ENCODE data around the gene ZNF385B.
A peak's percentile ranks its signal among the peaks of the same experiment; 100 is the strongest.

The ZNF385B gene

GRCh38 chr2:179606141-179606540, 255.3 kb downstream of the ZNF385B start:
- Histone ChIP-seq H3K27ac (ENCODE audit: low read depth, low read length) (no peak overlapping the region), H2AFZ (ENCODE audit: low read length, unreplicated experiment) (no peak overlapping the region), H3K79me2 (ENCODE audit: control insufficient read depth, insufficient read depth, low read length, unreplicated experiment) (no peaks in the 10 kb centered on the region), H3K27me3 (ENCODE audit: insufficient read depth, low read length) (no peaks in the 10 kb centered on the region), H3K4me1 (ENCODE audit: control insufficient read depth, insufficient read depth, low read length, unreplicated experiment) (no peaks in the 10 kb centered on the region), H3K36me3 (ENCODE audit: insufficient read depth, low read length) (no peaks in the 10 kb centered on the region), H3K4me3 (ENCODE audit: low read depth, low read length) (no peak overlapping the region)

DNA sequence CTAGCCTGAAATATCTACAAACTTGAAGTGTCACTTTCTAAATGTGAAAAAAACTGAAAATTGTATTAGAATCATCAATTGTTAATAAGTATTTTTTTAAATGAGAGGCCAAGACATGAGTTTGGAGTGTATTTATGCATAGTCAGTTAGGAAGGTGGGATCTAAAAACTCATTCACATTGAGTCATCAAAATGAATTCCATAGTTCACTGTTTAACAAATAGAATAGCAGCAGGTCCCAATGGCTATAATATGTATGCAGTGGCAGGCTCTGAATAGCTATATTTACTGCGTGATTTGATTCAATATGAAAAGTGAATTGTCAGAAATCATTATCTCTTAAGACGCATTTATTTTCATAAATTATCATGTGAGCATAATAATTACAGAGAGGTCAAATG, 256.1 kb downstream of the ZNF385B start:
- Histone ChIP-seq H3K4me3 (ENCODE audit: low read depth, low read length) (no peak overlapping the region), H3K27me3 (ENCODE audit: insufficient read depth, low read length) (no peaks in the 10 kb centered on the region), H2AFZ (ENCODE audit: low read length, unreplicated experiment) (no peak overlapping the region), H3K36me3 (ENCODE audit: insufficient read depth, low read length) (no peaks in the 10 kb centered on the region), H3K79me2 (ENCODE audit: control insufficient read depth, insufficient read depth, low read length, unreplicated experiment) (no peaks in the 10 kb centered on the region), H3K27ac (ENCODE audit: low read depth, low read length) (no peak overlapping the region), H3K4me1 (ENCODE audit: control insufficient read depth, insufficient read depth, low read length, unreplicated experiment) (no peaks in the 10 kb centered on the region)

DNA sequence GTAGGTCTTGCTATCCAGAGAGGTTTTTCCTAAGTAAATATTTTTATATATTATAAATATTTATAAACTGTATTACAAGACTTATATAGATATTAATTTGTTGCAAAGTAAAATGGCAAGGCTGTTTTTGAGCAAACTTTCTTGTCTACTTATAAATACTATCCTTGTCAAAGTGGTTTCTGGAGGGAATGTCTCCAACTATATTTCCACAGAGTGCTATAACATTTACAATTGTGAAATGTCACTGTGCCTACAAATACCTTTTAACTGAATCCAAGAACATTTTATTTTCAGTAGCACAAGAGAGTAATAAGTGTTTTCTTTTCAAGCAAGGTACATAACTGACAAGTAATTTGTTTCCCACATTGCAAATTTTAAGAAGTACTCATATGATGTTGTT, 256.8 kb downstream of the ZNF385B start:
- H2AFZ ChIP-seq (ENCODE audit: low read length, unreplicated experiment) = no peak overlapping the region
- no peak overlapping the region for H3K27ac ChIP-seq (ENCODE audit: low read depth, low read length)
- H3K4me3 ChIP-seq (ENCODE audit: low read depth, low read length) = no peak overlapping the region
- H3K36me3 ChIP-seq (ENCODE audit: insufficient read depth, low read length) = no peaks in the 10 kb centered on the region
- H3K27me3 ChIP-seq (ENCODE audit: insufficient read depth, low read length) = no peaks in the 10 kb centered on the region
- no peaks in the 10 kb centered on the region for H3K79me2 ChIP-seq (ENCODE audit: control insufficient read depth, insufficient read depth, low read length, unreplicated experiment)
- no peaks in the 10 kb centered on the region for H3K4me1 ChIP-seq (ENCODE audit: control insufficient read depth, insufficient read depth, low read length, unreplicated experiment)

GRCh38 chr2:179602452-179602851, 259.0 kb downstream of the ZNF385B start:
- no peak overlapping the region for H2AFZ ChIP-seq (ENCODE audit: low read length, unreplicated experiment)
- H3K4me1 ChIP-seq (ENCODE audit: control insufficient read depth, insufficient read depth, low read length, unreplicated experiment) = no peaks in the 10 kb centered on the region

GRCh38 chr2:179596018-179596417, 265.4 kb downstream of the ZNF385B start:
- Histone ChIP-seq H3K36me3 (ENCODE audit: insufficient read depth, low read length) (no peaks in the 10 kb centered on the region), H3K79me2 (ENCODE audit: control insufficient read depth, insufficient read depth, low read length, unreplicated experiment) (no peaks in the 10 kb centered on the region), H3K4me3 (ENCODE audit: low read depth, low read length) (no peak overlapping the region), H2AFZ (ENCODE audit: low read length, unreplicated experiment) (peak overlapping the region; percentile 57), H3K27ac (ENCODE audit: low read depth, low read length) (peak overlapping the region; percentile 59), H3K27me3 (ENCODE audit: insufficient read depth, low read length) (no peaks in the 10 kb centered on the region), H3K4me1 (ENCODE audit: control insufficient read depth, insufficient read depth, low read length, unreplicated experiment) (peaks cover 30% of the 10 kb centered on the region)

More at GRCh38 chr2:179602452-179602851, 259.0 kb downstream of the ZNF385B start:
- H3K27me3 ChIP-seq (ENCODE audit: insufficient read depth, low read length) = no peaks in the 10 kb centered on the region
- H3K4me3 ChIP-seq (ENCODE audit: low read depth, low read length) = no peak overlapping the region
- H3K27ac ChIP-seq (ENCODE audit: low read depth, low read length) = no peak overlapping the region
- H3K79me2 ChIP-seq (ENCODE audit: control insufficient read depth, insufficient read depth, low read length, unreplicated experiment) = no peaks in the 10 kb centered on the region
- H3K36me3 ChIP-seq (ENCODE audit: insufficient read depth, low read length) = no peaks in the 10 kb centered on the region

DNA sequence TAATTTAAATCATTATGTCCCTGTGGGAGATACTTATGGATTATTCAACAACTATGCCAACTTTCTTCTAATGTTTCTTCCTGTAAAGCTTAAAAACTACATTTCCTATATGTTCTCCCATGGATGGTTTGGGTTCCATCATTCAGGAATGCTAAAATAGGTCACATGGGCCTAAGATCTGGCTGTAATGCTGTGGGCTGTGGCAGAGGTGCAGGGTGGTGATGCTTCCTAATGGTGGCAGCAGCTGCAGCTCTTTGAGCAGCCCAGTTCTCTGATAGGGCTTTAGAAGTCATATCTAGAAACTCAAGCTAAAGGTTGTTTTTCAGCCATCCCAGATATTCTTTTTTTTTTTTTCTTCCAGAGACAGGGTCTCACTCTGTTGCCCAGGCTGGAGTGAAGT, 266.1 kb downstream of the ZNF385B start:
- no peaks in the 10 kb centered on the region for H3K27me3 ChIP-seq (ENCODE audit: insufficient read depth, low read length)
- H2AFZ ChIP-seq (ENCODE audit: low read length, unreplicated experiment) = no peak overlapping the region

GRCh38 chr2:179594268-179595112, 266.9 kb downstream of the ZNF385B start:
- Histone ChIP-seq H2AFZ (ENCODE audit: low read length, unreplicated experiment) (no peak overlapping the region), H3K27ac (ENCODE audit: low read depth, low read length) (no peak overlapping the region), H3K36me3 (ENCODE audit: insufficient read depth, low read length) (no peaks in the 10 kb centered on the region), H3K4me3 (ENCODE audit: low read depth, low read length) (no peak overlapping the region), H3K79me2 (ENCODE audit: control insufficient read depth, insufficient read depth, low read length, unreplicated experiment) (no peaks in the 10 kb centered on the region), H3K27me3 (ENCODE audit: insufficient read depth, low read length) (no peaks in the 10 kb centered on the region), H3K4me1 (ENCODE audit: control insufficient read depth, insufficient read depth, low read length, unreplicated experiment) (peaks cover 30% of the 10 kb centered on the region)

More for the DNA sequence above, 266.1 kb downstream of the ZNF385B start:
- Histone ChIP-seq H3K4me1 (ENCODE audit: control insufficient read depth, insufficient read depth, low read length, unreplicated experiment) (peaks cover 30% of the 10 kb centered on the region), H3K27ac (ENCODE audit: low read depth, low read length) (no peak overlapping the region), H3K79me2 (ENCODE audit: control insufficient read depth, insufficient read depth, low read length, unreplicated experiment) (no peaks in the 10 kb centered on the region), H3K36me3 (ENCODE audit: insufficient read depth, low read length) (no peaks in the 10 kb centered on the region), H3K4me3 (ENCODE audit: low read depth, low read length) (no peak overlapping the region)

DNA sequence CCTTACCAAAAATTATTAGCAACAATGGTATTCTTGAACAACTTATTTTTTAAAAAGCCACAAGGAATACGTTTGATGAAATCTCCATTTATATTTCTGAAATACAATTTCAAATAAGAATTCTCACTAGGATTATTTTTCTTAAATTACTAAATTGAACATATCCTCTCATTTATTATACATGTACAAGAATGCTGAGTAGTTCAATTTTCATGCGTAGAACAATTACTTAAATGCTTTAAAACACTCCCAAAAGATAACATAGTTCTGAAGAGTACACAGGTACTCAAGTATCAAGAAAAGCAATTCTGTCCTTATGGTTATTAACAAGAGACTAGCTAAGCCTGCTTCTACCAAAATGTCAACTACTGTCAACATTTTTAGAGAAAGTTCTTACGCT, 268.1 kb downstream of the ZNF385B start:
- Histone ChIP-seq H3K27me3 (ENCODE audit: insufficient read depth, low read length) (no peaks in the 10 kb centered on the region), H3K4me3 (ENCODE audit: low read depth, low read length) (no peak overlapping the region), H3K36me3 (ENCODE audit: insufficient read depth, low read length) (no peaks in the 10 kb centered on the region), H2AFZ (ENCODE audit: low read length, unreplicated experiment) (no peak overlapping the region), H3K79me2 (ENCODE audit: control insufficient read depth, insufficient read depth, low read length, unreplicated experiment) (no peaks in the 10 kb centered on the region), H3K4me1 (ENCODE audit: control insufficient read depth, insufficient read depth, low read length, unreplicated experiment) (peaks cover 30% of the 10 kb centered on the region), H3K27ac (ENCODE audit: low read depth, low read length) (no peak overlapping the region)

DNA sequence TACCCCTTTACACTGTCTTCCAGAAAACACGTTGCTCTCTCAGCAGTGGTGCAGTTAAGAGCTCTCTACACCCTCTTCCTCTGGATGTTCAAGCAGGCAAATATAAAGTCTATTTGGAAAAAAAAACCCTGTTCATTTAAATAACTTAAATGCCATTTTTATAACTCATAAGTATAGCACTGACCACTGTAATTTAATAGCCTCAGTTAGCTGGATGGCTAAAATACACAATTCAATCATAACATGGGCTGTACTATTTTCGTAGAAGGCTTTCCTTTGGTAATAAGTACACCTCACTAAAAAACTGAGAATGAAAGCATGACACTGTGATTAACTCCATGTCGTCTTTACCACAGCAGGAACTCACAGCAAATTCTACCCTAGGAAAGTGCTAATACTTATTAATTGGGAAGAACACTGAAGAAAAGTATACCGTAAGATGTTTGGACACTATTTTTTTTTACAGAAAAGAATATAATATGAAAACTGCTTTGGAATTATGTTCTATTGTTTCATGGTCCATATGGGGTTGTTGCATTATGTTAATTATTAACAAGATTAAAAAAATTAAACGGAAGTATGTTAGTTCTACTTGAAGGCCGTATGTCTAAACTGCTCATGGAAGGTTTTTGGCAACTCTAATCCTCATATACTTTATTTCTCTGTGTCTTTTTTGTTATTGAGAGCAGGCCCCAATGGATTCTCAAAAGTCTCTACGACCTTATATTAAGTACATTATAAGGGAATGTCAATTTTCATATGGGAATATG, 269.1 kb downstream of the ZNF385B start:
- Histone ChIP-seq H2AFZ (ENCODE audit: low read length, unreplicated experiment) (peak overlapping the region; percentile 48), H3K4me3 (ENCODE audit: low read depth, low read length) (no peak overlapping the region), H3K36me3 (ENCODE audit: insufficient read depth, low read length) (no peaks in the 10 kb centered on the region), H3K27me3 (ENCODE audit: insufficient read depth, low read length) (no peaks in the 10 kb centered on the region), H3K79me2 (ENCODE audit: control insufficient read depth, insufficient read depth, low read length, unreplicated experiment) (no peaks in the 10 kb centered on the region), H3K4me1 (ENCODE audit: control insufficient read depth, insufficient read depth, low read length, unreplicated experiment) (peaks cover 30% of the 10 kb centered on the region), H3K27ac (ENCODE audit: low read depth, low read length) (peak overlapping the region; percentile 31; the same call in 1 of the 2 replicates)

- Histone ChIP-seq H3K4me1 (ENCODE audit: control insufficient read depth, insufficient read depth, low read length, unreplicated experiment) (peaks cover 28% of the 10 kb centered on the region), H2AFZ (ENCODE audit: low read length, unreplicated experiment) (peak overlapping the region; percentile 48), H3K27ac (ENCODE audit: low read depth, low read length) (no peak overlapping the region), H3K27me3 (ENCODE audit: insufficient read depth, low read length) (no peaks in the 10 kb centered on the region), H3K36me3 (ENCODE audit: insufficient read depth, low read length) (no peaks in the 10 kb centered on the region), H3K4me3 (ENCODE audit: low read depth, low read length) (no peak overlapping the region), H3K79me2 (ENCODE audit: control insufficient read depth, insufficient read depth, low read length, unreplicated experiment) (no peaks in the 10 kb centered on the region)
Observed at GRCh38 chr2:179591690-179592089, 269.7 kb downstream of the ZNF385B start.

Data from ACC112 (cell line).